GM19023 (cell line): ENCODE measurements around the gene PCK1.

Experiments used
- ATAC-seq: cut with Tn5 transposase; IDR thresholded peaks from one replicate; pipeline ENCODE4 v1.9.1; 2021; ENCODE audit warnings: mild to moderate bottlenecking, moderate library complexity; ENCODE audit not compliant: unreplicated experiment

The PCK1 gene

DNA sequence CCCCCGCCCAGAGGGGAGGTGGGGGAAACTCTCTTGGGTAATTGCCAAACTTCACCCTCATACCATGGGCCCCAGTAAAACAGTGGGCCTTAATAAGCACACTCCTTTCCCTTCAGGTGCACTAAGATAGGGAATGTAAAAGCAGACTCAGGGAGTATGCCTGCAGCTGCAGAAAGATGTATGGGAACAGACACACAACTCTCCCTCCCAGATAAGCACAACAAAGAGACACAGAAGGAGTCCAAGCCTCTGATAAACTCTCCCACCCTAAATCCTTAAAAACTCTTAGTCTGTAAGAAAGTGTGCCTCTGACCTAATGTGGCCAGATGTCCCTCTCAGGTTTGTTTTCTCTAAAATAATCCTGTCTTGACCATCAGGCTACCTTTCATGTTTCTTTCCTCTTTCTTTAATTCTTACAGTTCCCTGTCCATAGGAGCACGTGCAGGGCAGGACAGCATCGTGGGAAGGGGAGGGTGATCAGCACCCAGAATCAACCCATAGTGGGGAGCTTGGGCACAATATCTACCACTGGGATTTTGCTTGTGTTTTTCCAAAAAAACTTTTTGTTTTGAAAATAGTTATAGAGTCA lies 24.7 kb upstream of the PCK1 start:
- ATAC-seq, result no peak

GRCh38 chr20:57536771-57537724 lies 23.9 kb upstream of the PCK1 start:
- no peak for ATAC-seq

- ATAC-seq, result no peak
Measured at GRCh38 chr20:57537822-57538221, 23.1 kb upstream of the PCK1 start.

- no peak for ATAC-seq
Measured at GRCh38 chr20:57539889-57540288, 21.0 kb upstream of the PCK1 start.

DNA sequence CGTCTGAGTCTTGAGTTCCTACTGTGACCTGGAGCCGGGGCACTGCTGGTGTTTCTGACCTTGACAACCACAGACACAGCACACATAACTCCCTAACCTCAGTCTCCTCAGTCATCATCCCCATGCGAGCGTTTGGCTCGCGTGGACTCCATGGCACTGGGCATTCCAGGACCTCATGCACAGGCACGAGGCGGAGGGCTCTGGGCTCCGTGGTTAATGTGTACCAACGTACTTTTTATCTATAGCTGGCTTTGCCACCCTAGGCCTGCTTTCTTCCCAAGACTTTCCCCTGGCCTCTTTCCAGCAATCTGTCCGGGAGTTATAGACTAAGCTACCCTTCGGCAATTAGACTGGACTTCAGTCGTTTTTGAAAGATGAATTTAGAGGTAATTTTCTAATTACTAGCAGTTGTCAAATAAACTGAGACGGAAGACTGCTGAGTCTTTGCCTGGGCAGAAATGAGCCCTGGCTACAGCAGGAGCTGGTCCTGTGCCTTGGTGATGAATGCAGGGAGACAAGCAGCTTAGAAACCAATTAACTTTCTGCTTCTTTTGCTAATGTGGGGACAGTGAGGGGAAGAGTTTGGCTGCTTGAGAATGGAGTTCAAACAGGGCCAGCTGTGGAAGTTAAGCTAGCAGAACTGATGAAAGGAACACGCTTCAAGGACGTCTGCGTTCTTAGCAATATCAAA lies 19.9 kb upstream of the PCK1 start:
- ATAC-seq, result no peak

DNA sequence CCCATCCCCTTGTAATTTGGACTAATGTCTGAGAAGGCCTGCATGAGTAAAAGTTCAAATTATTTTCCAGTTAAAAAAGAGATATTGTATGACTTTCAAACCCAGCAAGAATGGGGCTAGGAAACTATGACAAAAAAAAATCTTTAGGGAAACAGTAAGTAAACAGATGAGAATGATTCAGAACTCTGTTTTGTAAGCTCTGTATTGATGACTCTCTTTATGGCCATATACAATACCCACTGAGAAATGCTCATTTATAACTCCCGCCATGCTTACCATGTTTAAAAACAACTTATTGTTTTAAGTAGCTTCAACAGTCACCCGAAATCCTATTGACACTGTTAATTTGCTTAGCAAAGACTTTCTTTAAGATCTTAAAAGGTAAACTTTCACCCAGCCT lies 17.2 kb upstream of the PCK1 start:
- no peak for ATAC-seq

DNA sequence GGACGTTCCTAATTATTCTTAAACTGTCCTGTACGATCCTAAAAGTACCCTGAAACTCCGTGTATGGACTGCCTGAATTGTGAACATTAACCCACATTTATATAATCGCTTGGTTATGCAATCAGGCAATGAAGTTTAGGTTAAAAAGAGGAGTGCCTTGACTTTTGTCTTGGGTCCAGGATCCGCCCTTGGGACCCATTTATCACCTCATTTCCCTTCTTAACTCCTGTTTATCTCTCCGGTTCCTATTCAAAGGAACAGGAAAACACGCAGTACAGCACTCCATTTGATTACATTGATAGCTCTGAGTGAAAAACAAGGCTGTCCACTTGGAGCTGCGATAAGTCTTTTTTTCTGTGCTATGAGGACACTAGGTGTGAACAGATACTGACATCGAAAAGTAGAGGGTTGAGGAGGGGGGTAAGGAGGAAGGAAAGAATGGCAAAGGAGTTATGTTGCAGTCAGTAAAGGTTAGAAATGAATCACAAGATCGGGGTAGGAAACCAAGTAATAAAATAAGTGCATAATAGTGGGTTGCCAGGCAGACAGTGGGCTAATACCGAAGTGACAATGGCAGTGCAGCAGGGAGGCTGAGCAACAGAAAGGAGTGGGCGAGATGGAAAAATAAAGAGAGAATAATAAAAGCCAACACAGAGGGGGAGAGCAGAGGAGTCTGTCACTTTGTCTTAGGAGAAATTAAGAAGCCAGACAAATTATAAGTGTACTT lies 15.9 kb upstream of the PCK1 start:
- no peak for ATAC-seq

DNA sequence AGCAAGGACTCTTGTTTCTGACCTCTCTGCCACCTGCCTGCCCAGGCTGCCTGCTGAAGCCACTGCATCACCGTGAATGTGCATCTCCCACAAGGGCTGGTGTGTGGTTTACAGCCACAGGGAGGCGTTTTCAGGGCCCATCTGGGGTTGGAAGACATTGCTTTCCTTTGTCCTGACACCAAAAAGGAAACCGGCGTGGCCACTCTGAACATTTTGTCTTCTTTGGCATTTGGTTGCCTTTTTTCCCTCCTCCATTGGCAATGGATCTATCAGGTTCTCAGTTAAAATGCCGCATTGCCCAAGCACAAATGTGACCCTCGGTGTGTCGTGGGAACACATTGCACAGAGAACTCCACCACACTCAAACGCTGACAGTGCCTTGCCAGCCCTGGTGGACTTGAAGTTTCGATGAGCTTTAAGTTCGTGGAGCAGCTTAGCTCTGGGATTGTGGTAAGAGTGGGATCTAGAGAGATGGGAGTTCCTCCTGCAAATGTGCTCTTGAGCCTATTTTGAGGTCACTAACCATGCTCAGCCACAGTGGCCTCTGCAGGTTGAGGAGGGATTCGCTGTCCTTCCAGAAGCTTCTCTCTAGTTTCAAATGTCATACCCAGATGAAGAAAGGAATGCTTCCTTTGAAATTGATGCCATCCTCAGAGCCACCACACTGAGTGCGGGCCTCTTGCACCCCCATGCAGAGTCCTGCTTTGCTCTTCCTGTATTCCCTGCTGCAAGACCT lies 14.8 kb upstream of the PCK1 start:
- ATAC-seq, result no peak

- ATAC-seq, result no peak
Measured at GRCh38 chr20:57546956-57547649, 13.8 kb upstream of the PCK1 start.

GRCh38 chr20:57548177-57549058 lies 12.5 kb upstream of the PCK1 start:
- no peak for ATAC-seq

DNA sequence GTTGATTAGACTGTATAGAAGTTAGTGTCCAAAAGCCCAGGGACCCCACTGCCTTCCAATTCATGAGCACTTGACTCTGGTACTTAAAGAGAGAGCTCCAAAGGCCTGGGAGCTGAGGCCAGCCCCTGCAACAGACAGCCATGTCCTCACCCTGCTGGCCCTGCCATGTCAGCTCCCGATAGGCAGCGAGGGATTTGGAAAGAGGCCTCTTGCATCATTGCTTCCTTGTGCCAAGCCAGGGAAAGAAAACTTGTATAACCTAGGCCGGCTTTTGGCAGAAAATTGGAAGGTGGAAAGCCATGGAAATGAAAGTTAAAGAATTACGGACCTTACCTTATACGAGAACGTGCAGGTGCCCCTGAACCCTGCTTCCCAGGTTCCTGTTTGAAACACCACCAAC lies 8.4 kb upstream of the PCK1 start:
- no peak for ATAC-seq

- ATAC-seq, result no peak
Measured at GRCh38 chr20:57553376-57554018, 7.4 kb upstream of the PCK1 start.

- no peak for ATAC-seq
Measured at GRCh38 chr20:57555457-57556184, 5.3 kb upstream of the PCK1 start.

GRCh38 chr20:57556980-57557274 lies 4.0 kb upstream of the PCK1 start:
- ATAC-seq, result no peak

- no peak for ATAC-seq
Measured at GRCh38 chr20:57557926-57558613, 2.8 kb upstream of the PCK1 start.

DNA sequence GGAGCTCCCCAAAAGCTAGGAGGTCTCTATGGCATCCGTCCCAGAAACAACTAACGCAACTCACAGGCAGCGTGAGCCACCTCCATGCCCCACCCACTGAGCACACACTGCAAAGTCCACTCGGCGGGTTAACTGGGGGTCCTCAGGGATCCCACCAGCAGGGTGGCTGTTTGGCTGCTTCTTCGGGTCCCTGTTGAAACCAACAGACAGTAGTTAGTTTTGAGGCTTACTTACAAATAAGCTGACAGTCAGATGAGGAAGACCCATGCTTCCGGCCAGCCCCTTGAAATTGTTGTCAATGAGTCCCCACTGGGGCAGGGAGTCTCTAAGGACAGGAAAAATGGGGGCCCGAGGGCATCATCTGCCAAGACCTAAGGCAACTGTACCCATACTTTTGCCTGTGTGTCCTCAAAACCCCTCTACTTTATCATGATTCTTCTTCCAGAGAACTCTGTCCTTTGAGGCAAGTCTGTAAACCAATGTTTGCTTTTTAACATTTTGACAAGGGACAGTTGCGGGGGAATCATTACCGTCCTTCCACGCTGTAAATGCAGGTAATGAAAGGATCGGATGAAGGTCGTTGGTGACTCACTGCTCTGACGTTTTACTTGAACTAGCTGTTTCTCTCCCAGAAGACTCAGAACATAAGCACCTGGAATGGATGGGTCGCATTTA lies 2.2 kb upstream of the PCK1 start:
- no peak for ATAC-seq

DNA sequence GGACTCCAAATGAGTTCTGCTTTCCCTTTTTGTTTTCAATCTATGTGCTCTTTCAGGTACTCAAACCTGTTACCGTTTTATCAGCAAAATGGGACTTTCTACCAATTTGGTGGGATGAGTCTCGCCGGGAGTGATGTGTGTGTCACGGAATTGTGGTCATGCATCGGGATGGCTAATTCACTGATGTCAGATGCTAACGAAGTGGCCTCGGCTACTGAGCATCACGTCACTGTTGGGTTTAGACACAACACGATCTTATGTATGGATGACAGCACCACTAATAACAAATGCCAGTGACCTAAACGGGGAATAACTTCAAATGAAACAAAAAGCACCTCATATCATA lies 1.6 kb upstream of the PCK1 start:
- no peak for ATAC-seq
